Measurements from ENCODE around the gene DLX3. TPM values are rescaled to one million over a fixed set of nuclear protein-coding genes. Genes with fewer than 3 reads are reported as not detected.

DLX3 gene
- total RNA-seq, 1 experiment from 2014 or later: 0.74 TPM

GRCh38 chr17:49998836-49999511 is 4.0 kb upstream of the DLX3 start:
- TF ChIP-seq USF2 (CRISPR knock-in tag; IDR thresholded peaks at IDR 0.05): no peak
- TF ChIP-seq ESRRA (CRISPR knock-in tag; IDR thresholded peaks at IDR 0.05; ENCODE audit: borderline replicate concordance): no peak
- no peak for TF ChIP-seq NR3C1 (CRISPR knock-in tag; conservative IDR thresholded peaks at IDR 0.05; ENCODE audit: low read depth)
- no peak for TF ChIP-seq STAT6 (CRISPR knock-in tag; conservative IDR thresholded peaks at IDR 0.05; ENCODE audit: low read depth)
- no peak for TF ChIP-seq ZNF532 (CRISPR knock-in tag; IDR thresholded peaks at IDR 0.05; ENCODE audit: borderline replicate concordance)
- no peak for TF ChIP-seq ATF2 (CRISPR knock-in tag; IDR thresholded peaks at IDR 0.05; ENCODE audit: borderline replicate concordance, low read depth)
- ATAC-seq (no peak), DNase-seq (ENCODE audit: low spot score) (no peak)
- CTCF ChIA-PET: interaction anchor here (0.6 to 8.1 kb wide), 46 partner anchors 9 to 502 kb away, joined by 3 to 269 read pairs (median 6); partner anchors contain the start of genes DLX4, FAM117A and LRRC59
- Mint-ChIP-seq H3K36me3 (no peaks in the 10 kb centered on the region), H3K4me1 (peaks cover 27% of the 10 kb centered on the region), H3K4me3 (peak overlapping the region; percentile 33), H3K27me3 (ENCODE audit: low read depth) (peaks cover 78% of the 10 kb centered on the region), H3K9me3 (no peaks in the 10 kb centered on the region), H3K27ac (no peak overlapping the region)
- POLR2A ChIA-PET: no interaction called here

GRCh38 chr17:49997773-49998703 is 3.0 kb upstream of the DLX3 start:
- no peaks in the 10 kb centered on the region for H3K36me3 Mint-ChIP-seq
- peaks cover 29% of the 10 kb centered on the region for H3K4me1 Mint-ChIP-seq
- DNase-seq (ENCODE audit: low spot score): peak; percentile 88
- H3K27me3 Mint-ChIP-seq (ENCODE audit: low read depth): peaks cover 86% of the 10 kb centered on the region
- ChIA-PET POLR2A (interaction anchor here (1.2 kb wide), 1 partner anchor 137 kb away, joined by 4 read pairs; no protein-coding TSS in a partner anchor), CTCF (interaction anchor here (0.5 to 8.1 kb wide), 58 partner anchors 9 to 501 kb away, joined by 3 to 269 read pairs (median 5); partner anchors contain the start of genes DLX4, FAM117A, ITGA3 and LRRC59)
- TF ChIP-seq ZNF263 (CRISPR knock-in tag; IDR thresholded peaks at IDR 0.05; ENCODE audit: low read depth) (no peak), CTCF (IDR thresholded peaks at IDR 0.05) (peak; percentile 98), RELA (CRISPR knock-in tag; IDR thresholded peaks at IDR 0.05; ENCODE audit: borderline replicate concordance) (0 out of 2 replicates have a peak, but pooled peaks have one; percentile 36)
- peak overlapping the region; percentile 65 for H3K4me3 Mint-ChIP-seq
- peak; percentile 61 for ATAC-seq
- no peak overlapping the region for H3K27ac Mint-ChIP-seq
- no peaks in the 10 kb centered on the region for H3K9me3 Mint-ChIP-seq

All from WTC11 (cell line).